T-helper 1 cell treated with Interleukin-12 subunit alpha and Interleukin-12 subunit beta and Interleukin-4 antibody, amounts not matched to agents 30 μg/mL and 1 μg/mL, for 36 hours (primary cell): ENCODE data around the gene MOGAT1.

Source experiments
- H3K27ac Mint-ChIP-seq: one replicate; pipeline ENCODE4 v1.8.0; 2021; ENCODE audit warnings: mild to moderate bottlenecking, mixed read lengths
- H3K27me3 Mint-ChIP-seq: one replicate; pipeline ENCODE4 v1.8.0; 2021; ENCODE audit warnings: low read depth, mixed read lengths
- H3K36me3 Mint-ChIP-seq: one replicate; pipeline ENCODE4 v1.8.0; 2021; ENCODE audit warnings: low read depth, mixed read lengths
- H3K4me1 Mint-ChIP-seq: one replicate; pipeline ENCODE4 v1.8.0; 2021; ENCODE audit warnings: low read depth, mixed read lengths
- H3K4me3 Mint-ChIP-seq: one replicate; pipeline ENCODE4 v1.8.0; 2021; ENCODE audit warnings: mild to moderate bottlenecking, moderate library complexity, mixed read lengths
- H3K9me3 Mint-ChIP-seq: one replicate; pipeline ENCODE4 v1.8.0; 2021; ENCODE audit warnings: mixed read lengths

The MOGAT1 gene

GRCh38 chr2:222655787-222656525 lies 15.5 kb upstream of the MOGAT1 start, which contains the start of gene FARSB:
TSS of gene FARSB (minus strand) at chr2:222656092. CDS start at chr2:222656073, 19 bp downstream.
- Mint-ChIP-seq H3K4me3 (peak within 1 kb of the TSS; percentile 99), H3K27ac (peak within 1 kb of the TSS; percentile 98), H3K9me3 (no peaks in the 10 kb centered on the region), H3K27me3 (no peaks in the 10 kb centered on the region), H3K4me1 (peaks cover 23% of the 10 kb centered on the region), H3K36me3 (peaks cover 8% of the 10 kb centered on the region)

DNA sequence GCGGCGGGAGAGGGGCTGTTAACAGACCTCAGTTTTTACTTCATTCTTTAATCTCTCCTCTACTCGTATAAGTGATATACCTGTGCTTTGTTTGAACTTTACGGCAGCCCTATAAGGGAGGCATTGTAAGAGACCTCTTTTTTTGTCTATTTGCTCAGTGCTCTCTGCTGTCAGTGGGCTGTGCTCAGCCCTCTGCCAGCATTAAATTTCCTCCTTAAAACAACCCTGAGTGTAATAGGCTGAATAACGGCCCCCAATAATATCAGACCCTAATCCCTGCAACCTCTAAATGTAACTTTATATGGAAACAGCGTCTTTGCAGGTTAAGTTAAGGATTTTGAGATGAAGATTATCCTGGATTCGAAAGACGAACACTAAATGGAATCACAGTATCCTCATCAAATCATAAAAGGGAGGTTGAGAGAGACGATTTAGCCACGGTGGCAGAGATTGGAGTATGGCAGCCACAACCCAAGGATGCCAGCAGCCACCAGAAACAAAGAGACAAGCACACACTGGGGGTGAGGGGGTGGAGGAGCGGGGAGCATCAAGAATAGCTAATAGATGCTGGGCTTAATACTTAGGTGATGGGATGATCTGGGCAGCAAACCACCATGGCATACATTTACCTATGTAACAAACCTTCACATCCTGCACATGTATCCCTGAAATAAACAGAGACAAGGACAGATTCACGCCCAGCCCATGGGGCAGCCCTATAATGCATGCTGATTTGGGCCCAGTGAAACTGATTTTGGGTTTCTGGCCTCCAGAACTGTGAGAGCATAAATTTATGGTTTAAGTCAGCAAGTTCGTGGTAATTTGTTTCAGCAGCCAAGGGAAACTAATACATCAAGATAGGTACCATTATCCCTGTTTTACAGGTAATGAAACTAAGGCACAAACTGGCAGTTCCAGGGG lies 14.7 kb upstream of the MOGAT1 start:
- Mint-ChIP-seq H3K27me3 (peaks cover 4% of the 10 kb centered on the region), H3K9me3 (no peaks in the 10 kb centered on the region), H3K4me3 (peak overlapping the region; percentile 99), H3K4me1 (peaks cover 22% of the 10 kb centered on the region), H3K27ac (peak overlapping the region; percentile 98), H3K36me3 (peaks cover 8% of the 10 kb centered on the region)

GRCh38 chr2:222663479-222663878 lies 8.0 kb upstream of the MOGAT1 start:
- Mint-ChIP-seq H3K4me1 (no peaks in the 10 kb centered on the region), H3K4me3 (no peak overlapping the region)

GRCh38 chr2:222668494-222669154 lies 2.8 kb upstream of the MOGAT1 start:
- Mint-ChIP-seq H3K9me3 (no peaks in the 10 kb centered on the region), H3K4me3 (no peak overlapping the region), H3K36me3 (no peaks in the 10 kb centered on the region), H3K27ac (no peak overlapping the region), H3K4me1 (peaks cover 5% of the 10 kb centered on the region), H3K27me3 (peaks cover 66% of the 10 kb centered on the region)

More at GRCh38 chr2:222663479-222663878, 8.0 kb upstream of the MOGAT1 start:
- no peaks in the 10 kb centered on the region for H3K9me3 Mint-ChIP-seq
- H3K27ac Mint-ChIP-seq: no peak overlapping the region
- H3K27me3 Mint-ChIP-seq: peaks cover 23% of the 10 kb centered on the region
- no peaks in the 10 kb centered on the region for H3K36me3 Mint-ChIP-seq

- Mint-ChIP-seq H3K4me1 (peaks cover 5% of the 10 kb centered on the region), H3K9me3 (no peaks in the 10 kb centered on the region)
These were observed 2.1 kb upstream of the MOGAT1 start for GRCh38 chr2:222669353-222669752.

DNA sequence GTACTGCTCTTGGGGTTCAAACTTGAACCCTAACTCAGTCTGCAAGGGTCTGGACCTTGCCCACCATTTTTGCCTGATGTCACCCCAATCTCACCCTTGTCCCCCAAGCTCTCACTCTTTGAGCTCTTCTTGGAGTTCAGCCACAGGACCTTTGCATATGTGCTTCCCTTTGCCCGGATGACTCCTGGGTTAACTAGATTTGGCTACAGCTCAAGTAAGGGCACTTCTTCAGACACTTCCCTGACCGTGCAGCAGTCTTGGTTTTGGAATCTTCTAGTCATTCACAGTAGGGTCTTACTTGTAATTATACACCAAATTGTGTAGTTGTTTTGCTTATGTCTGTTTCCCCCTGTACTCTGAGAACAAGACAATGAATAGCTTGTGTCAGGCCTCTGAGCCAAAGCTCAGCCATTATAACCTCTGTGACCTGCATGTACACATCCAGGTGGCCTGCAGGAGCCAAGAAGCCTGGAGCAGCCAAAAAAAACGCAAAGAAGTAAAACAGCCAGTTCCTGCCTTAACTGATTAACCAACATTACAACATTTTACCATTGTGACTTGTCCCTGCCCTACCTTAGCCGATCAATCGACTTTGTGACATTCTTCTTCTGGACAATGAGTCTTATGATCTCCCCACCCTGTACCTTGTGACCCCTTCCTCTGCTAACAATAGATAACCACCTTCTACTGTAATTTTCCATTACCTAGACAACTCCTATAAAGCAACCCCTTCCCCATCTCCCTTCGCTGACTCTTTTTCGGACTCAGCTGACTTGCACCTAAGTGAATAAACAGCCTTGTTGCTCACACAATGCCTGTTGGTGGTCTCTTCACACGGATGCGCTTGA lies 1.0 kb upstream of the MOGAT1 start:
- Mint-ChIP-seq H3K27ac (no peak overlapping the region), H3K9me3 (no peaks in the 10 kb centered on the region), H3K4me3 (no peak overlapping the region), H3K27me3 (peaks cover 77% of the 10 kb centered on the region), H3K36me3 (no peaks in the 10 kb centered on the region), H3K4me1 (peaks cover 5% of the 10 kb centered on the region)

More at GRCh38 chr2:222669353-222669752, 2.1 kb upstream of the MOGAT1 start:
- Mint-ChIP-seq H3K27me3 (peaks cover 71% of the 10 kb centered on the region), H3K36me3 (no peaks in the 10 kb centered on the region), H3K4me3 (no peak overlapping the region), H3K27ac (no peak overlapping the region)

DNA sequence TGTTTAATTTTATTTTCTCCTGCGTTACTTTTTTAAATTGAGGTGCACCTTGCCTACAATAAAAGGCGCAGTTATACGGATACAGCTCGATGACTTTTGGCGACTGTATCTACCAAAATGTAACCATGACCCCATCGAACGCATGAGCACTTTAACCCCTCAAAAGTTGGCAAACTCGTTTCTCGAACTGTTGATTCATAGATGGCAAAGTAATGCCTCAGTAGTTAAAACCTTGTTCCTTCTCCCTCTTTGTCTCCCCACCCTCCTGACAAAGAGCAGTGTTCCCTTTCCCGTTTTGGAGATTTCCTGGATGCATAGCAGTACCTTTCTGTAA lies 577 bp downstream of the MOGAT1 start:
- Mint-ChIP-seq H3K9me3 (no peaks in the 10 kb centered on the region), H3K4me3 (no peak overlapping the region), H3K4me1 (peaks cover 5% of the 10 kb centered on the region), H3K36me3 (no peaks in the 10 kb centered on the region), H3K27ac (no peak overlapping the region), H3K27me3 (peaks cover 73% of the 10 kb centered on the region)

DNA sequence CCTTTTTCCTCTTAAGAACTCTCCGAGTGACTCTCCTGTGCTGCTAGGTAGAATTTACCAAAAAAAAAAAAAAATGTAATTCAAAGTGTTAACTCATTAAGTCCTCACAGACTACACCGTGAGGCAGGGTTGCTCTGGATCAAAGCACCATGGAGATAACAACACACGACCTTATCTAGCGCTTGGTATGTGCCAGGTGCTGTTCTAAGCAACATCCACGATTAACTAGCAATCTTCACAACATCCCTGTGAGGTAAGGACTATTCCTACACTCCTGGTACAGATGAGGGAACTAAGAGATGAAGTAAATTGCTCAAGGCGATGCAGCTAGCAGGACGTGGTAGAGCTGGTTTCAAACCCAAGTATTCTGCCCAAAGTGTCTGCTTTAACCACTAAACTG lies 1.8 kb downstream of the MOGAT1 start:
- Mint-ChIP-seq H3K36me3 (no peaks in the 10 kb centered on the region), H3K9me3 (no peaks in the 10 kb centered on the region), H3K4me3 (no peak overlapping the region), H3K27ac (no peak overlapping the region), H3K27me3 (peaks cover 77% of the 10 kb centered on the region), H3K4me1 (peaks cover 5% of the 10 kb centered on the region)

DNA sequence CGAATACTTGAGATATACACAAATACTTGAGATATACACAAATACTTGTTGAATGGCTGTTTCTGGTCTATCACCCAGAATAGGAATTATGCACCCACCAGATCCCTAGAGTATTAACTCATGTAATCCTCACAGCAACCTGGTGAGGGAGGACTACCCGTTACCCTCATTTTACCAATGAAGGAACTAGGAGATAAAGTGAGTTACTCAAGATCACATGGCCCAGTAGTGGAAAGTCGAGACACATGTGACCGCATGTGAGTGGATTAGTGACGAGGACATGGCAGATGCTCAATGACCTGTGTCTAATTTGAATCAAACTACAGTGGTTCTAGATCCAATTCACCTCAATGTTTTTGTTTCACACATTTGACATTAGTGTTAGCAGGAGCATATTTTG lies 2.4 kb downstream of the MOGAT1 start:
- Mint-ChIP-seq H3K36me3 (no peaks in the 10 kb centered on the region), H3K9me3 (no peaks in the 10 kb centered on the region), H3K4me3 (no peak overlapping the region), H3K27me3 (peaks cover 76% of the 10 kb centered on the region), H3K4me1 (peaks cover 5% of the 10 kb centered on the region), H3K27ac (no peak overlapping the region)

- Mint-ChIP-seq H3K9me3 (no peaks in the 10 kb centered on the region), H3K27ac (no peak overlapping the region), H3K4me1 (no peaks in the 10 kb centered on the region), H3K4me3 (no peak overlapping the region), H3K27me3 (peaks cover 61% of the 10 kb centered on the region), H3K36me3 (no peaks in the 10 kb centered on the region)
These were observed 6.5 kb downstream of the MOGAT1 start for GRCh38 chr2:222677981-222678380.

DNA sequence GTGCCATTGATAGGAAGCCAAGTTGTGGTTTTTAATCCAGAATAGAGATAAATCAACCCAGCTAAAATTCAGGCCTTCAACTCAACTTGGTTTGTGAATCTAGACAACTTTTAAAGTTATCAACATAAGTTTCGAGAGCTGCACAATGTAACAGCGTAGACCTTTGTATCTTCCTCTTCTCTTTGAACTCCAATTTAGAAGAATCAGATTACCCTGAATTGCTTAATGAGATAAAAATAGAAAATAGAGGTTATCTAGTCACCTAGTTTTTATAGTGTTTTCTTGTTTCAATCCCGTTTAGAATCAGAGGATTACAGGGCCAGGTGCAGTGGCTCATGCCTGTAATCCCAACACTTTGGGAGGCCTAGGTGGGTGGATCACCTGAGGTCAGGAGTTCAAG lies 12.3 kb downstream of the MOGAT1 start:
- H3K9me3 Mint-ChIP-seq: no peaks in the 10 kb centered on the region
- H3K36me3 Mint-ChIP-seq: no peaks in the 10 kb centered on the region
- no peak overlapping the region for H3K4me3 Mint-ChIP-seq
- H3K27me3 Mint-ChIP-seq: peaks cover 29% of the 10 kb centered on the region
- H3K27ac Mint-ChIP-seq: no peak overlapping the region
- no peaks in the 10 kb centered on the region for H3K4me1 Mint-ChIP-seq

- H3K4me3 Mint-ChIP-seq: no peak overlapping the region
- peaks cover 18% of the 10 kb centered on the region for H3K27me3 Mint-ChIP-seq
- no peak overlapping the region for H3K27ac Mint-ChIP-seq
- peaks cover 2% of the 10 kb centered on the region for H3K4me1 Mint-ChIP-seq
- no peaks in the 10 kb centered on the region for H3K9me3 Mint-ChIP-seq
- H3K36me3 Mint-ChIP-seq: no peaks in the 10 kb centered on the region
These were observed 14.8 kb downstream of the MOGAT1 start for GRCh38 chr2:222686086-222686750.

- Mint-ChIP-seq H3K4me1 (peaks cover 2% of the 10 kb centered on the region), H3K27me3 (peaks cover 12% of the 10 kb centered on the region), H3K27ac (no peak overlapping the region), H3K36me3 (no peaks in the 10 kb centered on the region), H3K4me3 (no peak overlapping the region), H3K9me3 (no peaks in the 10 kb centered on the region)
These were observed 17.5 kb downstream of the MOGAT1 start for GRCh38 chr2:222688917-222689316.
